Testis (tissue), 3 donors: ENCODE data around the gene GPATCH4. TPM values are rescaled to one million over a fixed set of nuclear protein-coding genes. Genes with fewer than 3 reads are reported as not detected.
"Not testable (repeated sequence)": the region's sequence is repeated elsewhere in the genome, so short reads cannot be mapped to it uniquely, and the experiment has no call there.

Experiments
- DNase-seq: peaks from one replicate; pipeline ENCODE4 v3.0.0-alpha.2; 2019
- H3K27ac ChIP-seq, 2 donors: fragments of 200-600 bp; sonication (generic); one replicate each; pipeline ENCODE4 v1.5.1; 2019
- H3K27me3 ChIP-seq: fragments of 200-600 bp; sonication (generic); one replicate; pipeline ENCODE4 v1.5.1; 2019
- H3K36me3 ChIP-seq: fragments of 200-600 bp; sonication (generic); one replicate; pipeline ENCODE4 v1.5.1; 2017; ENCODE audit warnings: low read depth; ENCODE audit errors: missing control alignments
- H3K4me1 ChIP-seq: fragments of 200-600 bp; sonication (generic); one replicate; pipeline ENCODE4 v1.5.1; 2019
- H3K4me3 ChIP-seq, 2 donors: fragments of 200-600 bp; sonication (generic); one replicate each; pipeline ENCODE4 v1.5.1; 2017 to 2019
- H3K9me3 ChIP-seq: fragments of 200-600 bp; sonication (generic); one replicate; pipeline ENCODE4 v1.5.1; 2017
- CTCF ChIP-seq, 3 experiments: fragments of 450-650 bp in 2 of 3; fragments of 200-600 bp in 1 of 3; sonication (generic) in 1 of 3; IDR thresholded peaks; one replicate each; pipeline ENCODE4 v1.5.1; 2016 to 2019; ENCODE audit warnings: antibody characterized with exemption in 3 of 3, mild to moderate bottlenecking in 2 of 3, moderate library complexity in 1 of 3
- POLR2A ChIP-seq: fragments of 450-650 bp; IDR thresholded peaks from one replicate; pipeline ENCODE4 v1.6.1; 2017; ENCODE audit warnings: antibody characterized with exemption, mild to moderate bottlenecking, moderate library complexity
- WGBS, 2 donors: methylation state at CpG; one replicate each; pipeline ENCODE4 v1.1.5; 2018; 5-methylcytosine and 5-hydroxymethylcytosine counted together
- intact Hi-C: fragments of 100-400 bp; cut with DNase I; formaldehyde crosslinking; loops from one replicate; pipeline ENCODE4 v1.15.1; 2023; ENCODE audit warnings: low total_unique reads
- polyA plus RNA-seq: library from polyadenylated mRNA; stranded (reverse); fragments of 350-450 nt; fragmentation: Illumina TruSeq; extraction: RNeasy Lipid Tissue Mini Kit (QIAGEN cat#74804); gene quantifications from one replicate; pipeline ENCODE4 v1.2.3, GENCODE V29; 2014; ENCODE audit warnings: low read depth, low replicate concordance; ENCODE audit not compliant: insufficient read depth
- total RNA-seq, 2 donors: library from RNA; depleted of rRNA; stranded (reverse); fragments of >200 nt; gene quantifications; one replicate each; pipeline ENCODE4 v1.2.3, GENCODE V29; 2016

GPATCH4 gene
- total and polyA plus RNA-seq, 3 donors from 2014 or later, result 18.5 to 26.7 (median 21.6) TPM

DNA sequence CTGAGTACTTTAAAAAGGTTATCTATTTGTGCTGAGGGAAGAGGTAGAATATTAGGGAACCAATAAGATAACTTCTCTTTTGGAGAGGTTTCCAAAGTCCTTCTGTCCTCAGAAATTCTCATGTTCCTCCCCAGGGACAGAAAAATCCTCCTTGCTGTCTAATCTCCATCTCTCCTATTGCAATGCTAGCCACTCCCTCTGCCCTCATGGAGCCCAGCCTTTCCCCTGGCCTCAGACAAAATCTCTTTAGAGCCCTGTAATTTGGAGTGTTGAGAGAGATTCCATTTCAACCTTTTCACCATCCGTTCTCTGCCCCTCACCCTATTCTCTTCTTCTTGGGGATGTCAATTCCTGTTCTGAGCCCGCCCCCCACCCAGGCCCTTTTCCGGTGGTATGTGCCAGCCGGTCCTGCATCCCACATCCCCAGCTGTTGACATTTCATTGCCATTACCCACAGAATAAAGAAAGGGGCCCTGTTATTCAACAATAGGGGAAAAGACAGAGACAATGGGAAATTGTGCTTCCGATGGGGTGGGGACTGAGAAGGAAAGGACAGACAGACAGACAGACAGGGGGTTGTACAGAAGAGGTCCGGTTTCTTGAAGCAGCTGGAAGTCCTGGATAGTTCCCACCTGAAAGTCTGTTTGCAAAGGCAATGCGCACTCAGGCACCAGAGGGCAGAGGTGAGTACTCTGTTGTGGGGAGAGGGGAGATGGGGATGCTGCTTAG, 17.7 kb upstream of the GPATCH4 start, which contains the start of gene HAPLN2:
TSS of gene HAPLN2 (plus strand) at position 563 of the 729 bp plus-strand sequence. CDS start 4,076 bp downstream, outside the sequence.
- intact Hi-C loops, result no loop called here

DNA sequence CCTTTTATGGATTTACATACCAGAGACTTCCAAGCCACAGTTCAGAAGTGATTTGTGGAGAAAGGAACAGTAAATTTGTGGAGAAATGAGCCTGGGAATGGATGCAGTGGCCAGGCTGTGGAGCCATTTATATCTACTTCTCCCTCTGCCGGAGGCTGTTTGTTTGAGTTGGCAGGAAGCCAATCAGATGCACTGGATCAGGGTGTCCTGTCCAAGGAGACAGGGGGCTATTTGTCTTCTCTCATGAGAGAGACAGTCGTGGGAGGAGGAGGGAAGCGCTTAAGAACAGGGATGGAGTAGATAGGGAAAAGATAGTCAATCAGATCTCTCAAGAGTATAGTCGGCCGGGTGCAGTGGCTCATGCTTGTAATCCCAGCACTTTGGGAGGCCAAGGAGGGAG, 15.2 kb upstream of the GPATCH4 start:
- H3K4me1 ChIP-seq, result peaks cover 13% of the 10 kb centered on the region
- peak overlapping the region; percentile 43 to 76 for H3K27ac ChIP-seq
- DNase-seq, result peak; percentile 69
- intact Hi-C loops, result no loop called here
- no peaks in the 10 kb centered on the region for H3K27me3 ChIP-seq
- WGBS, 2 donors, result 16 to 25% methylated on average over 5 of the region's 5 CpGs
- H3K9me3 ChIP-seq, result no peaks in the 10 kb centered on the region
- H3K36me3 ChIP-seq, result no peaks in the 10 kb centered on the region
- TF ChIP-seq CTCF (IDR thresholded peaks at IDR 0.05) (no peak), POLR2A (no peak)
- no peak overlapping the region for H3K4me3 ChIP-seq

More for the DNA sequence above, 17.7 kb upstream of the GPATCH4 start, which contains the start of gene HAPLN2:
- H3K27me3 ChIP-seq, result no peaks in the 10 kb centered on the region
- no peak within 1 kb of the TSS for H3K4me3 ChIP-seq
- WGBS, 2 donors, result 40 to 49% methylated on average over 7 of the region's 7 CpGs
- no peaks in the 10 kb centered on the region for H3K36me3 ChIP-seq
- no peak for DNase-seq
- TF ChIP-seq POLR2A (no peak), CTCF (IDR thresholded peaks at IDR 0.05) (no peak)
- H3K4me1 ChIP-seq, result peaks cover 14% of the 10 kb centered on the region
- no peak within 1 kb of the TSS for H3K27ac ChIP-seq
- no peaks in the 10 kb centered on the region for H3K9me3 ChIP-seq

DNA sequence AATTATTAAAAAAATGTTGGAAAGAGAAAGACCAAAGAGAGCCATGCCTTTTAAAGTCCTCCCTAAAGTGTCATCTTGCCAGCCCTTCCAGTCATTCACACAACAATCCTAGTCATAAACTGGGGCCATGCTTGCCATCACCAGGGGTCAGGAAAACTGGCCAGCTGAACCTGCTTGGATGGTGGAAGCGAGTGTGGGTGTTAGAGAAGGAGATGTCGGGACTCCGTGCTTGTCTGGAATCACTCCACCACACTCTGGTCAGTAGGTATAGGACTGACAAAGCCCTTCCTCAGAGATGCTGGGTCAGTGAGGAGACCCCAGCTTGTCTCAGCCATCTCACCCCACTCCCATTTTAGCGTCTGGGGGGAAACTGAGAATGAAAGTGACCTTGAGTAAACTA, 14.7 kb upstream of the GPATCH4 start:
- Histone ChIP-seq H3K4me1 (peaks cover 13% of the 10 kb centered on the region), H3K36me3 (no peaks in the 10 kb centered on the region), H3K4me3 (no peak overlapping the region), H3K27me3 (no peaks in the 10 kb centered on the region), H3K9me3 (no peaks in the 10 kb centered on the region), H3K27ac (peak overlapping the region; percentile 43 to 76)
- 27 to 31% methylated on average over 4 of the region's 4 CpGs for WGBS, 2 donors
- DNase-seq, result no peak
- no peak for TF ChIP-seq POLR2A
- TF ChIP-seq CTCF (IDR thresholded peaks at IDR 0.05), result no peak
- intact Hi-C loops, result no loop called here

GRCh38 chr1:156612666-156613065, 11.4 kb upstream of the GPATCH4 start:
- no peaks in the 10 kb centered on the region for H3K9me3 ChIP-seq
- no peaks in the 10 kb centered on the region for H3K36me3 ChIP-seq
- intact Hi-C loops, result no loop called here
- no peak overlapping the region for H3K27ac ChIP-seq
- DNase-seq, result no peak
- no peaks in the 10 kb centered on the region for H3K27me3 ChIP-seq
- H3K4me3 ChIP-seq, result no peak overlapping the region
- H3K4me1 ChIP-seq, result peaks cover 11% of the 10 kb centered on the region
- TF ChIP-seq CTCF (IDR thresholded peaks at IDR 0.05) (no peak), POLR2A (no peak)
- 68 to 87% methylated on average over 3 of the region's 3 CpGs for WGBS, 2 donors

- H3K9me3 ChIP-seq, H3K4me1 ChIP-seq, H3K4me3 ChIP-seq, H3K27me3 ChIP-seq, intact Hi-C loops, H3K27ac ChIP-seq, DNase-seq, H3K36me3 ChIP-seq: not testable (repeated sequence)
- 91 to 94% methylated on average over 9 of the region's 9 CpGs for WGBS, 2 donors
Observed at GRCh38 chr1:156610072-156610471, 8.8 kb upstream of the GPATCH4 start.
